ENCODE measurements around the gene SWI5. TPM values are rescaled to one million over a fixed set of nuclear protein-coding genes. Genes with fewer than 3 reads are reported as not detected.

Gene SWI5
- total and polyA plus RNA-seq, 9 of the 15 experiments (the other 6 are each of a cell fraction or from before 2014, with no cell fraction given): 62.8 to 133 (median 95.9) TPM

DNA sequence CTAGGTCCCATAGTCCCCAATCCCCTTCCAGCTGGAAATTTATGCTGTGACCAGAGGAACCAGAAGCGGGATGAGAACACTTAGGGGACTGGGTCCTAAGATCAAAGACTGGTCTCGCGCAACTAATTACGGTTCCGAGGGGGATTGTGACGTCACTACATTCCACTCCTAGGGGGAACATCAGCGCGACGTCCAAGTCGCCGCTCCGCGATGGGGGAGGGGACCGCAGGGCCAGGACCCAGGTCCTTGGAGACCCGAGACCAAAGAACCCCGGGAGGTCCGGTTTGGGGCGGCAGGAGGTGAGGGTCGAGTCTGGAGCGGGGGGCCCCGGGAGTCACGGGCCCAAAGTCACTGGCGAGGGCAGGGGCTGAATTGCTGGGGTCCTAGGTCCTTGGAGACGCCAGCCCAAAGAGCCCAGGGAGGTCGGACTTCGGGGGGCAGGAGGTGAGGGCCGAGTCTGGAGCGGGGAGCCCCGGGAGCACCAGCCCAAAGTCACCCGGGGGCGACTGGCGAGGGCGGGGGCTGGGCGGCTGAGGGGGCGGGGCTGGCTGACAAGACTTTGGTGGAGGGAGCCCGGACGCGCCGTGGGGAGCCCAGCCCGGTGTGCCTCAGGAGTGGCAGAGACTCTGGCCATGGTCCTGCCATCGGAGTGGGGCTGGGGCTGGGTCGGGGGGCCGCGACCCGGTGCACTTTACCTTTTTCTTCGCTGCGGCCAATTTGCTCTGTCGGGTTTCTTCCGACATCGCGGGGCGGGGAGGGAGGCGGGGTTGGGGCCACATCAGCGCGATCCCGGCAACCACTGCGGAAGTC, 673 bp upstream of the SWI5 start, which contains the start of gene GOLGA2 (continued):
- no peak for TF ChIP-seq EWSR1 (IDR thresholded peaks at IDR 0.05; ENCODE audit: borderline replicate concordance, low read depth, partially characterized antibody)
- no peak for TF ChIP-seq KAT8 (IDR thresholded peaks at IDR 0.05; ENCODE audit: low read depth)
- no peak for TF ChIP-seq ZNF282 (CRISPR knock-in tag; IDR thresholded peaks at IDR 0.05)
- TF ChIP-seq KLF6 (CRISPR knock-in tag; IDR thresholded peaks at IDR 0.05; ENCODE audit: borderline replicate concordance): peak; percentile 88
- TF ChIP-seq SPI1 (IDR thresholded peaks at IDR 0.05; ENCODE audit: borderline replicate concordance, low read depth, low read length): no peak
- TF ChIP-seq TCF7L2 (IDR thresholded peaks at IDR 0.05; ENCODE audit: low read depth, low read length): no peak
- TF ChIP-seq DDX20 (tag; IDR thresholded peaks at IDR 0.05; ENCODE audit: low read depth): no peak
- TF ChIP-seq, protein P1, sequence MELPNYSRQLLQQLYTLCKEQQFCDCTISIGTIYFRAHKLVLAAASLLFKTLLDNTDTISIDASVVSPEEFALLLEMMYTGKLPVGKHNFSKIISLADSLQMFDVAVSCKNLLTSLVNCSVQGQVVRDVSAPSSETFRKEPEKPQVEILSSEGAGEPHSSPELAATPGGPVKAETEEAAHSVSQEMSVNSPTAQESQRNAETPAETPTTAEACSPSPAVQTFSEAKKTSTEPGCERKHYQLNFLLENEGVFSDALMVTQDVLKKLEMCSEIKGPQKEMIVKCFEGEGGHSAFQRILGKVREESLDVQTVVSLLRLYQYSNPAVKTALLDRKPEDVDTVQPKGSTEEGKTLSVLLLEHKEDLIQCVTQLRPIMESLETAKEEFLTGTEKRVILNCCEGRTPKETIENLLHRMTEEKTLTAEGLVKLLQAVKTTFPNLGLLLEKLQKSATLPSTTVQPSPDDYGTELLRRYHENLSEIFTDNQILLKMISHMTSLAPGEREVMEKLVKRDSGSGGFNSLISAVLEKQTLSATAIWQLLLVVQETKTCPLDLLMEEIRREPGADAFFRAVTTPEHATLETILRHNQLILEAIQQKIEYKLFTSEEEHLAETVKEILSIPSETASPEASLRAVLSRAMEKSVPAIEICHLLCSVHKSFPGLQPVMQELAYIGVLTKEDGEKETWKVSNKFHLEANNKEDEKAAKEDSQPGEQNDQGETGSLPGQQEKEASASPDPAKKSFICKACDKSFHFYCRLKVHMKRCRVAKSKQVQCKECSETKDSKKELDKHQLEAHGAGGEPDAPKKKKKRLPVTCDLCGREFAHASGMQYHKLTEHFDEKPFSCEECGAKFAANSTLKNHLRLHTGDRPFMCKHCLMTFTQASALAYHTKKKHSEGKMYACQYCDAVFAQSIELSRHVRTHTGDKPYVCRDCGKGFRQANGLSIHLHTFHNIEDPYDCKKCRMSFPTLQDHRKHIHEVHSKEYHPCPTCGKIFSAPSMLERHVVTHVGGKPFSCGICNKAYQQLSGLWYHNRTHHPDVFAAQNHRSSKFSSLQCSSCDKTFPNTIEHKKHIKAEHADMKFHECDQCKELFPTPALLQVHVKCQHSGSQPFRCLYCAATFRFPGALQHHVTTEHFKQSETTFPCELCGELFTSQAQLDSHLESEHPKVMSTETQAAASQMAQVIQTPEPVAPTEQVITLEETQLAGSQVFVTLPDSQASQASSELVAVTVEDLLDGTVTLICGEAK (IDR thresholded peaks at IDR 0.05): no peak
- TF ChIP-seq, protein P1 (CRISPR knock-in tag; IDR thresholded peaks at IDR 0.05): no peak
- no peak for TF ChIP-seq ESRRB (CRISPR knock-in tag; IDR thresholded peaks at IDR 0.05; ENCODE audit: borderline replicate concordance)
- TF ChIP-seq, protein P2, sequence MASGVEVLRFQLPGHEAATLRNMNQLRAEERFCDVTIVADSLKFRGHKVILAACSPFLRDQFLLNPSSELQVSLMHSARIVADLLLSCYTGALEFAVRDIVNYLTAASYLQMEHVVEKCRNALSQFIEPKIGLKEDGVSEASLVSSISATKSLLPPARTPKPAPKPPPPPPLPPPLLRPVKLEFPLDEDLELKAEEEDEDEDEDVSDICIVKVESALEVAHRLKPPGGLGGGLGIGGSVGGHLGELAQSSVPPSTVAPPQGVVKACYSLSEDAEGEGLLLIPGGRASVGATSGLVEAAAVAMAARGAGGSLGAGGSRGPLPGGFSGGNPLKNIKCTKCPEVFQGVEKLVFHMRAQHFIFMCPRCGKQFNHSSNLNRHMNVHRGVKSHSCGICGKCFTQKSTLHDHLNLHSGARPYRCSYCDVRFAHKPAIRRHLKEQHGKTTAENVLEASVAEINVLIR (CRISPR knock-in tag; IDR thresholded peaks at IDR 0.05): peak; percentile 84
- TF ChIP-seq CSDE1 (IDR thresholded peaks at IDR 0.05): no peak
- TF ChIP-seq ARID2 (IDR thresholded peaks at IDR 0.05): no peak
- no peak for TF ChIP-seq IRF2 (CRISPR knock-in tag; IDR thresholded peaks at IDR 0.05)
- TF ChIP-seq, protein P3, sequence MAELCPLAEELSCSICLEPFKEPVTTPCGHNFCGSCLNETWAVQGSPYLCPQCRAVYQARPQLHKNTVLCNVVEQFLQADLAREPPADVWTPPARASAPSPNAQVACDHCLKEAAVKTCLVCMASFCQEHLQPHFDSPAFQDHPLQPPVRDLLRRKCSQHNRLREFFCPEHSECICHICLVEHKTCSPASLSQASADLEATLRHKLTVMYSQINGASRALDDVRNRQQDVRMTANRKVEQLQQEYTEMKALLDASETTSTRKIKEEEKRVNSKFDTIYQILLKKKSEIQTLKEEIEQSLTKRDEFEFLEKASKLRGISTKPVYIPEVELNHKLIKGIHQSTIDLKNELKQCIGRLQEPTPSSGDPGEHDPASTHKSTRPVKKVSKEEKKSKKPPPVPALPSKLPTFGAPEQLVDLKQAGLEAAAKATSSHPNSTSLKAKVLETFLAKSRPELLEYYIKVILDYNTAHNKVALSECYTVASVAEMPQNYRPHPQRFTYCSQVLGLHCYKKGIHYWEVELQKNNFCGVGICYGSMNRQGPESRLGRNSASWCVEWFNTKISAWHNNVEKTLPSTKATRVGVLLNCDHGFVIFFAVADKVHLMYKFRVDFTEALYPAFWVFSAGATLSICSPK (IDR thresholded peaks at IDR 0.05; ENCODE audit: borderline replicate concordance): no peak
- no peak for TF ChIP-seq MYNN (IDR thresholded peaks at IDR 0.05)
- TF ChIP-seq MYNN (CRISPR knock-in tag; IDR thresholded peaks at IDR 0.05): no peak
